ENCODE data around the gene PFAS. TPM values are rescaled to one million over a fixed set of nuclear protein-coding genes. Genes with fewer than 3 reads are reported as not detected.

PFAS gene
- total RNA-seq, 1 donor from 2014 or later: 111 TPM

DNA sequence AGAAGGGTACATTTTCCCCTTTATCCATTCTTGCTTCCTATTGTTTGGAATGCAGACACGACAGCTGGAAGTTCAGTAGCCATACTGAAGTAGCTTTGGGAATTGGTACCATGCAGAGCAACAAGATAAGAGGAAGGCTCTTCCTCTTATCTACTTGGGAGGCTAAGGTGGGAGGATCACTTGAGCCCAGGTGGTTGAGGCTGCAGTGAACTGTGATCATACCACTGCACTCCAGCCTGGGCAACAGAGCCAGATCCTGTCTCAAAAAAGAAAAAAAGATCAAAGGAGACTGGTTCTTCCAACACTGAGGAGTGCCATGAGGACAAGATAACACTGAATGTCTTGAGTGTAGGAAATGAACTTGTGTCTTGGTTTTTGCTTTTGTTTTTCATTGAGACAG lies 23.3 kb downstream of the PFAS start:
- TF ChIP-seq, protein P1, sequence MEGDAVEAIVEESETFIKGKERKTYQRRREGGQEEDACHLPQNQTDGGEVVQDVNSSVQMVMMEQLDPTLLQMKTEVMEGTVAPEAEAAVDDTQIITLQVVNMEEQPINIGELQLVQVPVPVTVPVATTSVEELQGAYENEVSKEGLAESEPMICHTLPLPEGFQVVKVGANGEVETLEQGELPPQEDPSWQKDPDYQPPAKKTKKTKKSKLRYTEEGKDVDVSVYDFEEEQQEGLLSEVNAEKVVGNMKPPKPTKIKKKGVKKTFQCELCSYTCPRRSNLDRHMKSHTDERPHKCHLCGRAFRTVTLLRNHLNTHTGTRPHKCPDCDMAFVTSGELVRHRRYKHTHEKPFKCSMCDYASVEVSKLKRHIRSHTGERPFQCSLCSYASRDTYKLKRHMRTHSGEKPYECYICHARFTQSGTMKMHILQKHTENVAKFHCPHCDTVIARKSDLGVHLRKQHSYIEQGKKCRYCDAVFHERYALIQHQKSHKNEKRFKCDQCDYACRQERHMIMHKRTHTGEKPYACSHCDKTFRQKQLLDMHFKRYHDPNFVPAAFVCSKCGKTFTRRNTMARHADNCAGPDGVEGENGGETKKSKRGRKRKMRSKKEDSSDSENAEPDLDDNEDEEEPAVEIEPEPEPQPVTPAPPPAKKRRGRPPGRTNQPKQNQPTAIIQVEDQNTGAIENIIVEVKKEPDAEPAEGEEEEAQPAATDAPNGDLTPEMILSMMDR (IDR thresholded peaks at IDR 0.05; ENCODE audit: unreplicated experiment): no peak
- H3K36me3 Mint-ChIP-seq: peaks cover 15% of the 10 kb centered on the region
- no peak overlapping the region for H3K27ac Mint-ChIP-seq
- no peak for DNase-seq (ENCODE audit: low spot score in 2 of 2, unreplicated experiment in 2 of 2)
- no peaks in the 10 kb centered on the region for H3K9me3 Mint-ChIP-seq
- H3K4me3 Mint-ChIP-seq: no peak overlapping the region
- peaks cover 4% of the 10 kb centered on the region for H3K4me1 Mint-ChIP-seq
- H3K27me3 Mint-ChIP-seq (ENCODE audit: low read depth): no peaks in the 10 kb centered on the region

DNA sequence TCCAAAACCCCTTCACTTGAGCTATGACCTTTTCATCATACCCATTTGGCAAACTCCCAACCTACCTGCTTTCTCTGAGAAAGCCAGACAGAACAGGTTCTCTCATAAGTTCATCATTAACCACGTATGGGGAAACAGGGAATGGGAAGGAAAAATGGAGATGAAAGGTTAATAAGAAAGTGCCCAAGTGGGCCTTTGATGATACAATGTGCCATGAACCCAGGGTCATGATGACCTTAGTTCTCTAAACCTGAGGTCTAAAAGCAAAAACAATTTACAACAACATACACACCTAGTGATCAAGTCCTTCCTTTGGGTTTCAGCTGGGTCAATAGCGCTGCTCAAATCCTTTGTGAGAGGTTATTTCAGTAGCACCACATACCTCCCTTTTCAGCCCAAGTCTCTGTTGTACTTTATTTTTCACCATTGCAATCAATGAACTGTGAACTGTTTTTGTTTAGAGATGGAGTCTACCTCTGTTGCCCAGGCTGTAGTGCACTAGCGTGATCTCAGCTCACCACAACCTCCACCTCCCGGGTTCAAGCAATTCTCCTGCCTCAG lies 24.9 kb downstream of the PFAS start:
- no peak for DNase-seq (ENCODE audit: low spot score in 2 of 2, unreplicated experiment in 2 of 2)
- Mint-ChIP-seq H3K4me1 (peaks cover 4% of the 10 kb centered on the region), H3K36me3 (peaks cover 15% of the 10 kb centered on the region), H3K27me3 (ENCODE audit: low read depth) (no peaks in the 10 kb centered on the region), H3K27ac (no peak overlapping the region), H3K4me3 (no peak overlapping the region), H3K9me3 (no peaks in the 10 kb centered on the region)
- TF ChIP-seq, protein P1 (IDR thresholded peaks at IDR 0.05; ENCODE audit: unreplicated experiment): no peak

DNA sequence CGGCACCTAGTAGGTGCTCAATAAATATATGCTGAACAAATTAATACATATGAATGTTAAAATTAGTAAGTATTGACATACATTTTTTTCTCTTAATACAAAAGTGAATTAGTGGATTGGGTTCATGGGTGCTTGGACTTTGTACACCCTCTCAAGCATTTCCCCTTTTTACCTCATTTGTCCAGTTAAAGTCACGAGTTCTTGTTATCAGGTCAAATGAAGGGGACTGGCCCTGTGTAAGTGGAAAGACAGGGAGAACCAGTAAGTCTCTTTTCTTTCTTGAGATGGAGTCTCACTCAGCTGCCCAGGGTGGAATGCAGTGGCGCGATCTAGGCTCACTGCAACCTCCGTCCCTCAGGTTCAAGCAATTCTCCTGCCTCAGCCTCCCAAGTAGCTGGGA lies 25.7 kb downstream of the PFAS start:
- Mint-ChIP-seq H3K27ac (no peak overlapping the region), H3K4me3 (no peak overlapping the region), H3K9me3 (no peaks in the 10 kb centered on the region), H3K4me1 (peaks cover 4% of the 10 kb centered on the region), H3K27me3 (ENCODE audit: low read depth) (no peaks in the 10 kb centered on the region), H3K36me3 (peaks cover 15% of the 10 kb centered on the region)
- DNase-seq (ENCODE audit: low spot score in 2 of 2, unreplicated experiment in 2 of 2): no peak
- TF ChIP-seq, protein P1 (IDR thresholded peaks at IDR 0.05; ENCODE audit: unreplicated experiment): no peak

DNA sequence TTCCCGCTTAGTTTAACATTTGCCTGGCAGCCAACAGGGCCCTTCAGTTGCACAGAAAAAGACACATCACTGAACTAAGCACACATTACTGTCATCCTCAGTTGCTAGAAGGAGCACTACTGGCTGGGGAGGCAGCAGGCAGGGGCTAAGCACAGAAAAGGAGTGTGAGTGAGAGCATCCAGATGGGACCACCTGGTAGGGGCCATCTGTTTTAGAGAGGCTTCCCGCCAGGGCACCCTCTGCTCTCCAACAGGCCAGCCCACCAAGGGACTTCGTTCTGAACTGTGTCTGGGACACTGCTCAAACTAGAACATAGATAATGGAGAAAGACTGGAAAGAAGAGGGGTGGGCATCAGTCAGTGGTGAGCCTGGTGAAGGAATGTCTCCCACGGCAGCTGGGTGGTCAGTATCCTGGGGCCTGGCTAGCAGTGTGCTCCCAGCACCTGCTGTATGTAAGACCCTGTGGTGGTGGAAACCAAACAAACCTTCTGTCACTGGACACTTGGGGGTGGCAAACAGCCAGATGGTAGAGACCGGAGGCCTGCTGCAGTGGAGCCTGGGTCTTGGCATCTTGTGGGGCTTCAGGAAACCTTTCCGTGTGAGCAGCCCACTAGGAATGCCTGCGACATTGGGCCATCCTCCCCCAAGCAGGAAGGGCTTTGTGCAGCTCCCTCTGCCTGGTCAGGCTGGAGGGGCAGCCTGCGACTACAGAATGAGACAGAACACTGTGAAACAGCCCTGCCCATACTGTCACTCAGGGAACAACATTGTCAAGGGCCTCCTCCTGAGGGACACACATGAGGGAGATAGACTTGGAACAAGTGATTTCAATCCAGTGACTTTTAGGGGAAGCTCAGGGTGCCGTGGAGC lies 26.6 kb downstream of the PFAS start:
- no peak for DNase-seq (ENCODE audit: low spot score in 2 of 2, unreplicated experiment in 2 of 2)

DNA sequence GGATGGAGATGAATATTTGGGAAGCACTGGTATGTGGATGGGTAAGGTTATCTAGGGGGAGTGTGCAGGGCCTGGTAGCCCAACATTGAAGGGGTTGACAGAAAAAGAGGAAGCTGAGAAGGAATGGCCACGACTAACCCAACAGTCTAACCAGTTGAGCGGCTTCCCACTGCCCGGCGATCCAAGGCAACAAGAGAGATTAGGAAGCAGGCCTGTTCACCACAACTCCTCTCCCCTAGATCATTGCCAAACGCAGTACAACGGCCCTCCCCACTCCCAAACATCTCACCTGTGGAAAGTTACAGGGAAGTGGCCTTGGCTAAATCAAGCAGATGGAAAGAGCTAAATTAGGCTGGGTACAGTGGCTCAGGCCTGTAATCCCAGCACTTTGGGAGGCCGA lies 28.2 kb downstream of the PFAS start:
- H3K36me3 Mint-ChIP-seq: peaks cover 4% of the 10 kb centered on the region
- no peaks in the 10 kb centered on the region for H3K9me3 Mint-ChIP-seq
- TF ChIP-seq, protein P1 (IDR thresholded peaks at IDR 0.05; ENCODE audit: unreplicated experiment): no peak
- H3K4me1 Mint-ChIP-seq: peaks cover 4% of the 10 kb centered on the region
- DNase-seq (ENCODE audit: low spot score in 2 of 2, unreplicated experiment in 2 of 2): no peak
- no peak overlapping the region for H3K27ac Mint-ChIP-seq
- H3K27me3 Mint-ChIP-seq (ENCODE audit: low read depth): no peaks in the 10 kb centered on the region
- no peak overlapping the region for H3K4me3 Mint-ChIP-seq

More for the DNA sequence above, 26.6 kb downstream of the PFAS start:
- peaks cover 13% of the 10 kb centered on the region for H3K36me3 Mint-ChIP-seq
- no peak overlapping the region for H3K27ac Mint-ChIP-seq
- TF ChIP-seq, protein P1 (IDR thresholded peaks at IDR 0.05; ENCODE audit: unreplicated experiment): no peak
- H3K27me3 Mint-ChIP-seq (ENCODE audit: low read depth): no peaks in the 10 kb centered on the region
- H3K9me3 Mint-ChIP-seq: no peaks in the 10 kb centered on the region
- H3K4me1 Mint-ChIP-seq: peaks cover 4% of the 10 kb centered on the region
- no peak overlapping the region for H3K4me3 Mint-ChIP-seq

Measured in mesothelial cell of epicardium (in vitro differentiated cells).